ENCODE data around the gene ALOX12. TPM values are rescaled to one million over a fixed set of nuclear protein-coding genes. Genes with fewer than 3 reads are reported as not detected.
"Not testable (repeated sequence)": the region's sequence is repeated elsewhere in the genome, so short reads cannot be mapped to it uniquely, and the experiment has no call there.

ALOX12 gene, protein sequence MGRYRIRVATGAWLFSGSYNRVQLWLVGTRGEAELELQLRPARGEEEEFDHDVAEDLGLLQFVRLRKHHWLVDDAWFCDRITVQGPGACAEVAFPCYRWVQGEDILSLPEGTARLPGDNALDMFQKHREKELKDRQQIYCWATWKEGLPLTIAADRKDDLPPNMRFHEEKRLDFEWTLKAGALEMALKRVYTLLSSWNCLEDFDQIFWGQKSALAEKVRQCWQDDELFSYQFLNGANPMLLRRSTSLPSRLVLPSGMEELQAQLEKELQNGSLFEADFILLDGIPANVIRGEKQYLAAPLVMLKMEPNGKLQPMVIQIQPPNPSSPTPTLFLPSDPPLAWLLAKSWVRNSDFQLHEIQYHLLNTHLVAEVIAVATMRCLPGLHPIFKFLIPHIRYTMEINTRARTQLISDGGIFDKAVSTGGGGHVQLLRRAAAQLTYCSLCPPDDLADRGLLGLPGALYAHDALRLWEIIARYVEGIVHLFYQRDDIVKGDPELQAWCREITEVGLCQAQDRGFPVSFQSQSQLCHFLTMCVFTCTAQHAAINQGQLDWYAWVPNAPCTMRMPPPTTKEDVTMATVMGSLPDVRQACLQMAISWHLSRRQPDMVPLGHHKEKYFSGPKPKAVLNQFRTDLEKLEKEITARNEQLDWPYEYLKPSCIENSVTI
- total RNA-seq: under 0.01 TPM

GRCh38 chr17:6995500-6996255 is at the start of gene ALOX12:
ALOX12 (plus strand) TSS chr17:6996049; CDS start chr17:6996118, 69 bp downstream.
- DNase-seq (ENCODE audit: low spot score in 2 of 2): no peak
- no peak for FAIRE-seq

DNA sequence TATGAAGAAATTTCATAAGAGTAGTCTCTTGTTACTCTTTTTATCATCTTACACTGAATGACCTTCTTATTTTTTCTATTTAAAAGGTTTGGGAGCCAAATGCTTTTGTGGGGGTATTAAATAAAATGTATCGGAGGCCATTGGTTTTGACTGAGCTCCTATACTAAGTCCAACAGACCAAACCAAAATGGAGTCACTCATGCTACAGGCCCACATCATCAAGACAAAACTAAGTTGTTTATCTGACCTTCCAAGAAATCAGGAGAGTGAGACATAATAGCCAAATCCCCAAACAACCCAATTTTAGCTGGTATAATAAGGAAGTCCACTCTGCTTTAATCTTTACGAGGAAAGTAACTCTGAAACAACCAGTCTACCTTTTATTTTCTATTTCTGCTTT is 48.1 kb upstream of the ALOX12 start:
- no peak for DNase-seq (ENCODE audit: low spot score in 2 of 2)
- FAIRE-seq: no peak

- FAIRE-seq: no peak
- DNase-seq (ENCODE audit: low spot score in 2 of 2): no peak
Observed at GRCh38 chr17:6948562-6948961, 47.3 kb upstream of the ALOX12 start.

DNA sequence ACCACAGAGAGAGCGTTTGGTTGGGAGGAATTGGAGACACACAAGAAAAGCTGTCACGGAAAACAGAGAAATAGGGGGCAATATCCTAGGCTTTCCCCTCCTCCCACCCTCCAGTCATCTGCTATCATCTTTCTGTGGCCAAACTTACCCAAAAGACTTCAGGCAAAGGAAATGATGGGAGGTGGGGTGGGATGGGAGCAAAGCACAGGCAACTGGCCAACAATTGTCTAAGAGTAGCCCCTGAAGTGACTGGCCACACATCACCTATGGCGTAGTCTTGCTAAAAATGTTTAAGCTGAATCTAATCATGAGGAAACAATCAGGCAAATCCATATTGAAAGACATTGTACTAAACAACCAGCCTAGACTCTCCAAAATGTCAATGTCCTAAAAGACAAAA is 46.9 kb upstream of the ALOX12 start:
- FAIRE-seq: no peak
- no peak for DNase-seq (ENCODE audit: low spot score in 2 of 2)

DNA sequence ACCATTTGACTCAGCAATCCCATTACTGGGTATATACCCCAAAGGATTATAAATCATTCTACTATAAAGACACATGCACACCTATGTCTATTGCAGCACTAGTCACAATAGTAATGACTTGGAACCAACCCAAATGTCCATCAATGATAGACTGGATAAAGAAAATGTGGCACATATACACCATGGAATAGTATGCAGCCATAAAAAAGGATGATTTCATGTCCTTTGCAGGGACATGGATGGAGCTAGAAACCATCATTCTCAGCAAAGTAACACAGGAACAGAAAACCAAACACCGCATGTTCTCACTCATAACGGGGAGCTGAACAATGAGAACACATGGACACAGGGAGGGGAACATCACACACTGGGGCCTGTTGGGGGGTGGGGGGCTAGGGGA is 44.9 kb upstream of the ALOX12 start:
- DNase-seq (ENCODE audit: low spot score in 2 of 2); FAIRE-seq: not testable (repeated sequence)

- FAIRE-seq (no peak), DNase-seq (ENCODE audit: low spot score in 2 of 2) (no peak)
Observed at GRCh38 chr17:6953689-6954088, 42.2 kb upstream of the ALOX12 start.

DNA sequence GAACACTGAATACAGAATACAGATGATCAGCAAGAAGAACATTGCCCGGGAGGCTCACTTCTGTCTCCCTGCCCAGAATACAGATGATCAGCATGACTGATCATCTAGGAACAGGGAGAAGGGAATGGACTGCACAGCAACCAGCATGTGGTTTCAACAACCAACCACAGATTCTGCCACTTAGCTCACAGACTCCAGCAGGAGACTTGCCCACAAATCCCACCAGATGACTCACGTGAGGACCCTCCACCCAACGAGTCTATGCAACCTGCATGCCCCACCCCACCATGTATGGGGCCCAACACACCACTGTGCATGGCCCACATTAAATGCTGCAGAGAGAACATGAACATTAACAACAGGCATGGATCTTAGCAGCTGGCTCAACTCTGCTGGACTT is 36.1 kb upstream of the ALOX12 start:
- FAIRE-seq (no peak), DNase-seq (ENCODE audit: low spot score in 2 of 2) (no peak)

DNA sequence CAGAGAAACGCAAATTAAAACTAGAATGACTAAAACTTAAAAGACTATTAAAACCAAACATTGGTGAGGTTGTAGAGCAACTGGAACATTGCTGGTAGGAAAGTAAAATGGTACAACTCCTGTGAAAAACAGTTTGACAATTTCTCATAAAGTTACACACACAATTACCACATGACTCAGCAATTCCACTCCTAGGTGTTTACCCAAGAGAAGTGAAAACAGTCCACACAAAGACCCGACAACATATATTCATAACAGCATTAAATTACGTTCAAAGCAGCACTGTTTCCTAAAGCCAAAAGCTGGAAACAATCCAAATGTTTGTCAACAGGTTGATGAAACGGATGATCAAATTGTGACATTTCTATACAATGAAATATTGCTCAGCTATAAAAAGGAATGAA is 26.5 kb upstream of the ALOX12 start:
- DNase-seq (ENCODE audit: low spot score in 2 of 2) (no peak), FAIRE-seq (no peak)

DNA sequence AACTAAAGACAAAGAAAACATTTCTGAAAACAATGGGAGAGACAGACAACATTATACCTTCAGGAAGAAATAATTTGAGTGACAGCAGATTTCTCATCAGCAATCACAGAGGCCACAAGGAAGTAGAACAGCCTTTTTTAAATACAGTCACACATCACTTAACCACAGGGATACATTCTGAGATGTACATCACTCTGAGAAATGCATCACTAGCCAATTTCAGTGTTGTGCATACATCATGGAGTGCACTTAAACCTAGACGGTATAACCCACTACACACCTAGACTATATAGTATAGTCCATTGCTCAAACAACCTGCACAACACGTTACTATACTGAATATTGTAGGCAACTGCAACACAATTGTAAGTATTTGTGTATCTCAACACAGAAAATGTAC is 24.9 kb upstream of the ALOX12 start:
- DNase-seq (ENCODE audit: low spot score in 2 of 2) (no peak), FAIRE-seq (no peak)

DNA sequence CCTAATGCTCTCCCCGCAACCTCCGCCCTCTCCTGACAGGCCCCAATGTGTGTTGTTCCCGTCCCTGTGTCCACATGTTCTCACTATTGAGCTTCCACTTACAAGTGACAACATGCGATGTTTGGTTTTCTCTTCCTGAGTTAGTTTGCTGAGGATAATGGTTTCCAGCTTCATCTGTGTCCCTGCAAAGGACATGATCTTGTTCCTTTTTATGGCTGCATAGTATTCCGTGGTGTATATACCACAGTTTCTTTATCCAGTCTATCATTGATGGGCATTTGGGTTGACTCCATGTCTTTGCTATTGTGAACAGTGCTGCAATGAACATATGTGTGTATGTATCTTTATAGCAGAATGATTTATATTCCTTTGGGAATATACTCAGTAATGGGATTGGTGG is 16.4 kb upstream of the ALOX12 start:
- DNase-seq (ENCODE audit: low spot score in 2 of 2); FAIRE-seq: not testable (repeated sequence)

DNA sequence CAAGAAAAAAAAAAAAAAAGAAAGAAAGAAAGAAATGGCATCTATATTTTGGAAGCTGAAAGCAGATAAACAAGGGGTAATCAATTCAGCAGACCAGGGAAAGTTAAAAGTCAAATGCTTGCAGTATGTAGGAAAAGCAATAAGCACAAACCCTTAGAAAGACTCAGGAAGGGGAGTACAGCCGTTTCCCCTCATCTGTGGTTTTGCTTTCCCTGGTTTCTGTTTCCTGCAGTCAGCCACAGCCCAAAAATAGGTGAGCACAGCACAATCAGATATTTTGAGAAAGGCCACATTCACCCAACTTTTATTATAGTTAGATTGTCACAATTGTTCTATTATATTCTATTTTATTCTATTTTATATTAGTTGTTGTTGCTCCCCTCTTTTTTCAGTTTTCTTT is 14.4 kb upstream of the ALOX12 start:
- DNase-seq (ENCODE audit: low spot score in 2 of 2): no peak
- no peak for FAIRE-seq

GRCh38 chr17:6985266-6985665 is 10.6 kb upstream of the ALOX12 start:
- FAIRE-seq (no peak), DNase-seq (ENCODE audit: low spot score in 2 of 2) (no peak)

DNA sequence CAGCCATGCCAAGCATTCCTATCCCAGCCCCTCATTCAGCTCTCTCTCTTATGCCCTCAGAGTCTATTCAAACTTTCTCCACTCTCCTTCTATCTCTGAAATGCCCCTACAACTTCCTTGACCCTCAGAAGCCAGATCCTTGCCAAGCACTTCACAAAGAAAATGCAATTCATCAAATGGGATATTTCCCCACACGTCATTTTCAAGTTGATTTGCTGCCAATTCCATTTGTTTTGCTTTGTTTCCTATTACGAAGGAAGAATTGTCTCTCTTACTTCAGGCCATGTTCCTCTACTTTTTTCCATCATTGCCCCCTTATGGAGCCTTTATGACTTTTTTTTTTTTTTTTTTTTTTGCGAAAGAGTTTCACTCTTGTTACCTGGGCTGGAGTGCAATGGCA is 9.2 kb upstream of the ALOX12 start:
- DNase-seq (ENCODE audit: low spot score in 2 of 2) (no peak), FAIRE-seq (no peak)

GRCh38 chr17:6989779-6990178 is 6.1 kb upstream of the ALOX12 start:
- FAIRE-seq (no peak), DNase-seq (ENCODE audit: low spot score in 2 of 2) (no peak)

DNA sequence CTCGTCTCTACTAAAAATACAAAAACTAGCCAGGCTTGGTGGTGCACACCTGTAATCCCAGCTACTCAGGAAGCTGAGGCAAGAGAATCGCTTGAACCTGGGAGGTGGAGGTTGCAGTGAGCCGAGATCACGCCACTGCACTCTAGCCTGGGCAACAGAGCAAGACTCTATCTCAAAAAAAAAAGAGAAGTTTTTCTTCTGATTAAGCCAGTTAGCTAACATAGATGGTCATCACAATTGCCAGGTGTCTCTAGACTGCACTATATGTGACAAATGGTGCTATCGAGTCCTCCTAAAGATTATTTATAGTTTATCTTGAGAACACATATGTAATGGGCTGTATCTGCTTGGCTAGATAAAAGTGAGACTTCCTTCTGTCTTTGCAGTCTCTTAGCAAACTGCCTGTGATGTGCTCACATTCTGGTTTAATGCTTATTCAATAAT is 2.2 kb upstream of the ALOX12 start:
- DNase-seq (ENCODE audit: low spot score in 2 of 2); FAIRE-seq: not testable (repeated sequence)

DNA sequence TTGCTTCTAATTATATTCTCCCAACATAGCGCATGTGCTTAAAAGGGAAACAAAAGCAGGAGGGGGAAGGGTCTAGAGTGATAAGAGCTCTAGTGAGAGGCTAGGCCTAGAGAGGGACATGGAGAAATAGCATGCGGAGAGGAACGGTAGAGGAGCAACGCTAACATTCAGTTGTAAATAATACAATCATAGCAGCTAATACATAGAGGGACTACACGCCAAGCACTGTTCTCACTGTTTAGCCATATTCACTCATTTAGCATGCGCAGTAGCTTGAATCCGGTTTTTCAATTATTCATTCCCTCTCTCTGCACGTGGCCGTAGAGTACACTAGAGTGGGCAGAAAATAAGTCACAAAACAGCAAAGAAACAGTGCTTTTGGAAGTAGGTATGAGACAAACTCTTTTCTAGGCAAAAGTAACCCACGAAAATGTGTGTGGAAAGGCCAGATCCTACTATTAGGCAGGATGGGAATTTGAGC is 1.7 kb upstream of the ALOX12 start:
- no peak for FAIRE-seq
- no peak for DNase-seq (ENCODE audit: low spot score in 2 of 2)

GRCh38 chr17:6994666-6995256 is 1.1 kb upstream of the ALOX12 start:
- FAIRE-seq: no peak
- no peak for DNase-seq (ENCODE audit: low spot score in 2 of 2)

- FAIRE-seq: no peak
- no peak for DNase-seq (ENCODE audit: low spot score in 2 of 2)
Observed at GRCh38 chr17:6996256-6997011, 585 bp downstream of the ALOX12 start.

- DNase-seq (ENCODE audit: low spot score in 2 of 2) (no peak), FAIRE-seq (no peak)
Observed at GRCh38 chr17:6997171-6997570, 1.3 kb downstream of the ALOX12 start.
